Measurements from ENCODE around the gene MEF2A. TPM values are rescaled to one million over a fixed set of nuclear protein-coding genes. Genes with fewer than 3 reads are reported as not detected.
A peak's percentile ranks its signal among the peaks of the same experiment; 100 is the strongest.

Gene MEF2A
- total RNA-seq, 2 experiments from 2014 or later: 20.9 to 21.9 TPM

DNA sequence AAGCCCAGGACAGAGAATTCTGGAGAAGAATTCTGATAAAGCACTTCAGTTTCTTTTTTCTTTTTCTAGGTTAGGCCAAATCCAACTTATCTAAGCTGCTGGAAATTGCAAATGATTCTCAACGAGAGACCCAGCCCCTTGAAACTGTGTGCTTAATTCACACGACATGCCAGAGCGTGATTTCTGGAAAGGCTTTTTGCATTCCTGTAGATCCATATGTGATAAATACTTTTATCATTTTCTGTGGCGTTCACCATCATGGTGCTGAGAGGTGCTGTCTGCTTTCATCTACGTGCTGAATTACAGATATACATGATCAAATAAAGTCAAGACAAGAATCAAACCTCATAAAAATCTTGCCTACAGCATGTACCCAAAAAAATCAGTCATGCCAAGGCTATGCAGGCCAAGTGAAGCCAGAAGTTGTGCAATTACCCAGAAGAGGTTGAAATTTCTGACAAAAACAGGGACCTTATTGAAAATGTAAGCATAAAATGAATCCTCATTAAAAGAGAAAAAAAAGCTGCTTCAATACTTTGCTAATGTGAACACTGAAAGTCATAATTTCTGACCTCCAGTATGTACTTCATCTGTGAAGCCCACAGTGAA lies 10.8 kb upstream of the MEF2A start:
- Mint-ChIP-seq H3K4me3 (no peak overlapping the region), H3K9me3 (no peaks in the 10 kb centered on the region), H3K4me1 (peaks cover 4% of the 10 kb centered on the region), H3K36me3 (no peaks in the 10 kb centered on the region), H3K27ac (no peak overlapping the region), H3K27me3 (no peaks in the 10 kb centered on the region)
- DNase-seq: no peak

- Mint-ChIP-seq H3K36me3 (no peaks in the 10 kb centered on the region), H3K4me1 (no peaks in the 10 kb centered on the region), H3K4me3 (no peak overlapping the region), H3K27me3 (no peaks in the 10 kb centered on the region), H3K27ac (no peak overlapping the region), H3K9me3 (no peaks in the 10 kb centered on the region)
- no peak for DNase-seq
Measured at GRCh38 chr15:99556011-99556410, 9.8 kb upstream of the MEF2A start.

- H3K36me3 Mint-ChIP-seq: no peaks in the 10 kb centered on the region
- no peaks in the 10 kb centered on the region for H3K4me1 Mint-ChIP-seq
- H3K27ac Mint-ChIP-seq: no peak overlapping the region
- no peak overlapping the region for H3K4me3 Mint-ChIP-seq
- H3K9me3 Mint-ChIP-seq: no peaks in the 10 kb centered on the region
- DNase-seq: no peak
- H3K27me3 Mint-ChIP-seq: no peaks in the 10 kb centered on the region
Measured at GRCh38 chr15:99556578-99556977, 9.2 kb upstream of the MEF2A start.

DNA sequence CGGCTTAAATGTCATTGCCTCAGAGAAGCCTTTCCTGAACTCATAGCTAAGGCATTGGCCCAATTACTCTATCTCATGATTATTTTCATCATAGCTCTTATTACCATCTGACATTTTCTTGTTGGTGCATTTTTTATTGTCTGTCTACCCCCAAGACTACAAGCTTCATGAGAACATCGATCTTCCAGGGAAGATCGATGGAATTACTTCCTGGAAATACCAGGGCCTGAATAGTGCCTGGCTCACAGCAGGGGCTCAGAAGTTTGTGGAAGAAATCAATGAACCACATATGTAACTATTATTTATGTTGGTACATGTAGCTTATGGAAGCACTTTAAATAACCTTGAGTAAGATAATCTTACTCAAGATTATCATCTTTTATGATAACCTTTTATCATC lies 7.7 kb upstream of the MEF2A start:
- Mint-ChIP-seq H3K4me3 (no peak overlapping the region), H3K36me3 (no peaks in the 10 kb centered on the region), H3K4me1 (peaks cover 3% of the 10 kb centered on the region), H3K9me3 (no peaks in the 10 kb centered on the region), H3K27ac (no peak overlapping the region), H3K27me3 (no peaks in the 10 kb centered on the region)
- DNase-seq: no peak

GRCh38 chr15:99558571-99558970 lies 7.2 kb upstream of the MEF2A start:
- H3K4me1 Mint-ChIP-seq: peaks cover 3% of the 10 kb centered on the region
- DNase-seq: no peak

DNA sequence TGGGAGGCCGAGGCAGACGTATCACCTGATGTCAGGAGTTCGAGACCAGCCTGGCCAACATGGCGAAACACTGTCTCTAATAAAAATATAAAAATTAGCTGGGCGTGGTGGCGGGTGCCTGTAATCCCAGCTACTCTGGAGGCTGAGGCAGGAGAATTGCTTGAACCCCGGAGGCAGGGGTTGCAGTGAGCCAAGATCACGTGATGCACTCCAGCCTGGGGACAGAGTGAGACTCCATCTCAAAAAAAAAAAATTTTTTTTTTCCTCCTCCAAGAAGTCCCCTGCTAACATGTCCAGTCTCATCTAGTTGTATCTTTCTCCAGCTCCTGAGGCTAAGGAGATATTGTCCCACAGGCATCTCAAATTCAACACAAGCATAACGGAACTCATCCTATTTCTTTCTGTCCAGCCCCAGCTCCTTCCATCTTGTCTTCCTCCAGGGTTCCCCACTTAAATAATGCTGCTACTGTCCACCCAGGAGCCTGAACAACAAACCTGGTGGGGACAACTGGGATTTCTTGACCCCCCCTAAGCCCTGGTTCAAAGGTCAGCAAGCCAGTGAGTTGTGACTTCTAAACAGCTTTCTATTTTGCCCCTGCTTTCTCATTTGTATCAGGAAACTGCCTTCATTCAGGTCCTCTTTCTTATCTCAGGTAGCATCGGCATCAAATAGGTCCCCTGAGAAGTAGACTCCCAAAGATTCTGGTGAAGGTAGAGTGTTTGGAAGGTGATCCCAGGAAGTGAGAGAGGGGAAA lies 4.1 kb upstream of the MEF2A start:
- Mint-ChIP-seq H3K27ac (no peak overlapping the region), H3K9me3 (no peaks in the 10 kb centered on the region), H3K4me1 (peaks cover 13% of the 10 kb centered on the region), H3K4me3 (no peak overlapping the region), H3K27me3 (no peaks in the 10 kb centered on the region), H3K36me3 (peaks cover 1% of the 10 kb centered on the region)
- DNase-seq: no peak

More at GRCh38 chr15:99558571-99558970, 7.2 kb upstream of the MEF2A start:
- H3K9me3 Mint-ChIP-seq: no peaks in the 10 kb centered on the region
- no peak overlapping the region for H3K27ac Mint-ChIP-seq
- H3K36me3 Mint-ChIP-seq: no peaks in the 10 kb centered on the region
- no peaks in the 10 kb centered on the region for H3K27me3 Mint-ChIP-seq
- no peak overlapping the region for H3K4me3 Mint-ChIP-seq

GRCh38 chr15:99562238-99562637 lies 3.5 kb upstream of the MEF2A start:
- Mint-ChIP-seq H3K36me3 (peaks cover 2% of the 10 kb centered on the region), H3K9me3 (no peaks in the 10 kb centered on the region), H3K27me3 (no peaks in the 10 kb centered on the region), H3K4me1 (peaks cover 17% of the 10 kb centered on the region), H3K27ac (no peak overlapping the region), H3K4me3 (no peak overlapping the region)
- DNase-seq: no peak

DNA sequence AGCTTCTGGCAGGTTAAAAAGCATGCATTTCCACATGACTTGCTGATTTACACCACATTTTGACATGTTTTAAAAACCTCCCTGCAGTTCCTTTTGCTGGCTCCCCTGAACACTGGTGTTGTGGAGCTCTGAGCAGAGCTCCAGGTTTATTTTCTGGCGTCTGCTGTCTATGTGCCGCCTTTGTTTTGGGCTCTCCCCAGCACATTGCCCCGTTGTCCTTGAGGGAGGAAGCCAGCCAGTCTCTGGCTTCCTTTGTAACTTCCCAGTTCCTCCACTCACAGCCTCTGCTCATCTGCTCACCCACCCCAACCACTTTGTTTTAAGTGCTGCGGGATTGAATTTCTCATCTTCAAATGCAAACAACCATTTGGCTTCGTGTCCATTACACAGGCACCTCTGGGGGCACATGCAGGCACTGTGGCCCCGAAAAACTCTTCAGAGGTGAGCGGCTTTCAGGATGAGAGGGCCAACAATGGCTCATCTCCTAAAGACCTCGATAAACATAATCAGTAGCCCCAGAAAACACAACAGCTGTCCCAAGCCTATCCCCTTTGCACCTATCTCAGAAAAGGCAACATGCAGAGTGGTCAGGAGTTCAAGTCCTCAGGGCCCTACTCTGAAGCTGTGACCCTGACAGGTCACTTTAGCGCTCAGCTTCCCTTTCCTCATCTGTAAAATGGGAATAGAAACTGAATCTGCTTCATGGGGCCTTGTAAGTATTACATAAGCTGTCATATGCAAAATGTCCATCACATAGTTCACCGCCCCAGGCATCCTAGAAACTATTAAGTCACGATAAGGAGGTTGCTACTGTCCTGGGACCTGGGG lies 1.3 kb upstream of the MEF2A start:
- H3K4me1 Mint-ChIP-seq: peaks cover 28% of the 10 kb centered on the region
- H3K27ac Mint-ChIP-seq: peak overlapping the region; percentile 74
- H3K9me3 Mint-ChIP-seq: no peaks in the 10 kb centered on the region
- peaks cover 4% of the 10 kb centered on the region for H3K36me3 Mint-ChIP-seq
- H3K27me3 Mint-ChIP-seq: no peaks in the 10 kb centered on the region
- H3K4me3 Mint-ChIP-seq: peak overlapping the region; percentile 51
- no peak for DNase-seq

- H3K36me3 Mint-ChIP-seq: peaks cover 4% of the 10 kb centered on the region
- H3K4me3 Mint-ChIP-seq: peak overlapping the region; percentile 51
- no peaks in the 10 kb centered on the region for H3K27me3 Mint-ChIP-seq
- no peak overlapping the region for H3K27ac Mint-ChIP-seq
- no peaks in the 10 kb centered on the region for H3K9me3 Mint-ChIP-seq
- H3K4me1 Mint-ChIP-seq: peaks cover 28% of the 10 kb centered on the region
- no peak for DNase-seq
Measured at GRCh38 chr15:99565049-99565298, 810 bp upstream of the MEF2A start.

DNA sequence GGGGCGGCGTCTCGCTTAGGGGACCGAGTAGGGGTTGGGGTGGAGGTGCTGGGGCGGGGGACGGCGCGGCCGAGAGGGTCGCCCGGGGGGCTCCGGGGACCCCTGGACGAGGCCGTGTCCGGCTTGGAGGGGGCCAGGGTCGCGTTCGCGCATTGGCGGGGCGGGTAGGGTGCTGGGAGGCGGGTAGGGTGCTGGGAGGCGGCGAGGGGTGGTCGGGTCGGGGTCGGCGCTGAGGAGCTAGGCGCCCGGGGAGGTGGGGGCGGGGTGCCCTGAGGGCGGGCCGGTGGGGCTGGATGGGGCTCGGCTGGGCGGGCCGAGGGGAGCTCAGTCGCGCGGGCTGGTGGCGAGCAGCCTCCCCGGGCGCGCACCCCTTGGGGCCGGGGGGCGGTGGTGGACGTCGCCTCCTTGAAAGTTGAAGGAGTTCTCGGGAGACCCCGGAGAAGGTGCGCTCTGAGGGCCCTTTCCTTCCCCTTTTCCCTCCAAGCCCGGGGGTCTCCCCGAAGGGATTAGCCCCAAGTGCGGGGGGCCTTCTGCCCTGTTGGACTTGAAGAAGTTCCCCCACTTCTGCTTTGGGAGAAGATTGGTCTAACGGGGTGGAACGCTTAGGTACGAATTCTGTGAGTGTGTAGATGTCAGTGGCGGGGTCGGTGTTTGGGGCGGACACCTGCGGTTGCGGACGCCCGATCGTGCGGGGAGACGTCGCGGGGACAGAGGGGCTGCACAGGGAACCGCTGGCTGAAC lies 543 bp downstream of the MEF2A start:
- no peaks in the 10 kb centered on the region for H3K9me3 Mint-ChIP-seq
- peaks cover 4% of the 10 kb centered on the region for H3K36me3 Mint-ChIP-seq
- H3K4me1 Mint-ChIP-seq: peaks cover 37% of the 10 kb centered on the region
- DNase-seq: peak; percentile 36
- peak overlapping the region; percentile 99 for H3K4me3 Mint-ChIP-seq
- H3K27ac Mint-ChIP-seq: peak overlapping the region; percentile 84
- H3K27me3 Mint-ChIP-seq: no peaks in the 10 kb centered on the region

DNA sequence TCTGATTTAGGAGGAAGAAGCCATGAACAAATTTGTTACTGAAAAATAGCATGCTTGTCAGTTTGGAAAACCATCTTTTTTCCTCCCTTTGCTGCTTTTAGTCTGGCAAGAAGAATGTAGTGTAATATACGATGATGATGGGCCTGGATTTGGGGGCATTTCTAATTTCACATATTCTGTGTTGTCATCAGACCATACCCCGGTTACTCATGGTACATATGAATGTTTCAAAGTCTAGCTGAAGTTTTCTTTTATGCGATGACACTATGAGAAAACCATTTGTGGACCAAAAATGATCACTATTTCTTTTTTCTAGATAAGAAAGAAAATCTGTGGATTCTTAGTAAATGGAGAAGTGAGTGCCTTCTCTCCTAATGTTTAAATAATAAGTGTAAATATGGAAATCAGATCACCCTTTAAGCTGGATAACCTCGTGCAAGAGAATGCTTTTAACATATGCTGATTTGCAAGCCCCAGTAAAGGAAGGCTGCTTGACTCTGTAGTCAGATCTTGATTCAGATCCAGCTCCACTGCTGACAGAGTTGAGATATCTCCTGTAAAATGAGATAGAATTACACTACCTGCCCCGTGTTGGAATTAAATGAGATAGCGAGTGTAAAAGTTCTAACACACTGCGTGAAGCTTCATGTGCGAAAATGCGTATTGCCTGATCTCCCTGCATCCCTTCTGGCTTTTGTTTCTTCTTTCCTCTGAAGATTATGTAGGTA lies 3.0 kb downstream of the MEF2A start:
- Mint-ChIP-seq H3K4me1 (peaks cover 46% of the 10 kb centered on the region), H3K36me3 (peaks cover 19% of the 10 kb centered on the region), H3K27me3 (no peaks in the 10 kb centered on the region), H3K4me3 (no peak overlapping the region), H3K27ac (no peak overlapping the region), H3K9me3 (no peaks in the 10 kb centered on the region)
- no peak for DNase-seq

DNA sequence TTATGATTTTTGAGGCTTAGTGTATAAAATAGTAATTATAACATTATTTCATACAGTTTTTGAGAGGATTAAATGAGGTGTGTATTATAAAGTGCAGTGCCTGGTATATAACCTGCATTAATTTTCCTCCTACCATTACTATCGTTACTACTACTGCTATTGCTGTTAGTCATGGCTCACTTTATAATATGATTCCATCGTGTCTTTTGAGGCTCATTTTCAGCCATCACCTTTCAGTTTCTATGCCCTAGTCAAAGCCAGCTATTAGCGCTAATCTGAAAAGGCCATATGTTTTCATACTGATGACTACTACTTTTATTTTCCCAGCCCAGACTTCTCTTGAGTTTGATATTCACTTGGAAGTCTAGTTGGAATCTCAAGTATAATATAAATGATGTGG lies 5.5 kb downstream of the MEF2A start:
- no peaks in the 10 kb centered on the region for H3K9me3 Mint-ChIP-seq
- H3K4me3 Mint-ChIP-seq: no peak overlapping the region
- H3K4me1 Mint-ChIP-seq: peaks cover 49% of the 10 kb centered on the region
- peaks cover 26% of the 10 kb centered on the region for H3K36me3 Mint-ChIP-seq
- H3K27me3 Mint-ChIP-seq: no peaks in the 10 kb centered on the region
- DNase-seq: no peak
- no peak overlapping the region for H3K27ac Mint-ChIP-seq

- Mint-ChIP-seq H3K4me3 (no peak overlapping the region), H3K4me1 (peaks cover 49% of the 10 kb centered on the region), H3K27ac (no peak overlapping the region), H3K36me3 (peaks cover 22% of the 10 kb centered on the region), H3K27me3 (no peaks in the 10 kb centered on the region), H3K9me3 (no peaks in the 10 kb centered on the region)
- no peak for DNase-seq
Measured at GRCh38 chr15:99574048-99574447, 8.3 kb downstream of the MEF2A start.

GRCh38 chr15:99574502-99574901 lies 8.7 kb downstream of the MEF2A start:
- Mint-ChIP-seq H3K4me3 (no peak overlapping the region), H3K4me1 (peaks cover 50% of the 10 kb centered on the region), H3K9me3 (no peaks in the 10 kb centered on the region)

More at GRCh38 chr15:99574502-99574901, 8.7 kb downstream of the MEF2A start:
- H3K27ac Mint-ChIP-seq: peak overlapping the region; percentile 0
- H3K36me3 Mint-ChIP-seq: peaks cover 22% of the 10 kb centered on the region
- DNase-seq: no peak
- H3K27me3 Mint-ChIP-seq: no peaks in the 10 kb centered on the region
